Left hindlimb (tissue), 1 donor: Measurements from ENCODE around the gene CELF2.
"Not testable (repeated sequence)": the region's sequence is repeated elsewhere in the genome, so short reads cannot be mapped to it uniquely, and the experiment has no call there.

Experiments used
- DNase-seq: peaks from one replicate; pipeline ENCODE4 v3.0.0-alpha.2; 2018

Gene CELF2

GRCh38 chr10:11337516-11337915 lies 319.8 kb downstream of the CELF2 start:
- DNase-seq = no peak

GRCh38 chr10:11338160-11338844 lies 320.6 kb downstream of the CELF2 start:
- DNase-seq = no peak

- DNase-seq = no peak
Measured at GRCh38 chr10:11339013-11339412, 321.3 kb downstream of the CELF2 start.

- no peak for DNase-seq
Measured at GRCh38 chr10:11339660-11340059, 322.0 kb downstream of the CELF2 start.

GRCh38 chr10:11341283-11341960 lies 323.8 kb downstream of the CELF2 start:
- no peak for DNase-seq

GRCh38 chr10:11344081-11344480 lies 326.4 kb downstream of the CELF2 start:
- DNase-seq = no peak

- no peak for DNase-seq
Measured at GRCh38 chr10:11344550-11344949, 326.9 kb downstream of the CELF2 start.

- DNase-seq = no peak
Measured at GRCh38 chr10:11345224-11346054, 327.8 kb downstream of the CELF2 start.

GRCh38 chr10:11347580-11347979 lies 329.9 kb downstream of the CELF2 start:
- not testable (repeated sequence) for DNase-seq

GRCh38 chr10:11351801-11352200 lies 334.1 kb downstream of the CELF2 start:
- no peak for DNase-seq

- DNase-seq = no peak
Measured at GRCh38 chr10:11353006-11353896, 335.6 kb downstream of the CELF2 start.

- DNase-seq = no peak
Measured at GRCh38 chr10:11354823-11355222, 337.2 kb downstream of the CELF2 start.

GRCh38 chr10:11355592-11355991 lies 337.9 kb downstream of the CELF2 start:
- DNase-seq = no peak

GRCh38 chr10:11357439-11357838 lies 339.8 kb downstream of the CELF2 start:
- DNase-seq = no peak

GRCh38 chr10:11358011-11358410 lies 340.3 kb downstream of the CELF2 start:
- DNase-seq = no peak

GRCh38 chr10:11358923-11359575 lies 341.4 kb downstream of the CELF2 start:
- no peak for DNase-seq

GRCh38 chr10:11359869-11360268 lies 342.2 kb downstream of the CELF2 start:
- no peak for DNase-seq

- no peak for DNase-seq
Measured at GRCh38 chr10:11363497-11363896, 345.8 kb downstream of the CELF2 start.

- DNase-seq = no peak
Measured at GRCh38 chr10:11364241-11364640, 346.6 kb downstream of the CELF2 start.

GRCh38 chr10:11366889-11367288 lies 349.2 kb downstream of the CELF2 start:
- not testable (repeated sequence) for DNase-seq

- no peak for DNase-seq
Measured at GRCh38 chr10:11367505-11367904, 349.8 kb downstream of the CELF2 start.

GRCh38 chr10:11373717-11374171 lies 356.1 kb downstream of the CELF2 start:
- DNase-seq = no peak
